Erythroblast (primary cell): Measurements from ENCODE around the gene LIN9.

Experiments used
- GATA1 ChIP-seq: IDR thresholded peaks from 2 replicates; pipeline ENCODE4 v1.6.1; 2011; ENCODE audit warnings: low read depth, mild to moderate bottlenecking, control low read depth, low read length, moderate library complexity
- POLR2A ChIP-seq: IDR thresholded peaks from 2 replicates; pipeline ENCODE4 v1.6.1; 2011; ENCODE audit warnings: mild to moderate bottlenecking, low read length

- TF ChIP-seq POLR2A (no peak), GATA1 (no peak)
Measured at GRCh38 chr1:226308166-226308722, 720 bp downstream of the LIN9 start.
